H1 (cell line): ENCODE data around the gene ANXA3. TPM values are rescaled to one million over a fixed set of nuclear protein-coding genes. Genes with fewer than 3 reads are reported as not detected.

Source experiments
- ATF2 ChIP-seq: IDR thresholded peaks from 2 replicates; pipeline ENCODE4 v1.6.1; 2012; ENCODE audit warnings: low read length, inconsistent platforms
- EZH2 ChIP-seq: fragments of 200-600 bp; sonication (generic); IDR thresholded peaks from 2 replicates; pipeline ENCODE4 v1.7.1; 2012; ENCODE audit warnings: low read depth, mild to moderate bottlenecking, moderate library complexity, low read length, inconsistent platforms; ENCODE audit not compliant: severe bottlenecking
- SP2 ChIP-seq: IDR thresholded peaks from 2 replicates; pipeline ENCODE4 v1.6.1; 2012; ENCODE audit warnings: mild to moderate bottlenecking, low read length, inconsistent platforms
- polyA plus RNA-seq, 7 experiments: library from polyadenylated mRNA; depleted of rRNA in 3 of 7; stranded (reverse) in 5 of 7; unstranded in 2 of 7; fragments of >200 nt in 5 of 7; fragments of 200-250 nt in 2 of 7; gene quantifications; 1 replicate in 5 of 7; 2 replicates in 1 of 7; 4 replicates in 1 of 7; pipeline versions ENCODE4 v1.2.1 to v1.2.3, GENCODE V29; 2011 to 2013; ENCODE audit warnings: missing spikeins in 2 of 7, mixed read lengths in 2 of 7
- total RNA-seq: library from RNA; stranded (reverse); fragmentation: NEBNext Ultra II Directional; extraction: Animal tissue kit (Norgen Biotek cat#: 25700); gene quantifications from 2 replicates; pipeline ENCODE4 v1.2.1, GENCODE V29; 2021

The ANXA3 gene
- total and polyA plus RNA-seq, 2 of the 8 experiments (the other 6 are each of a cell fraction or from before 2014, with no cell fraction given) = 10.3 to 27.3 TPM

DNA sequence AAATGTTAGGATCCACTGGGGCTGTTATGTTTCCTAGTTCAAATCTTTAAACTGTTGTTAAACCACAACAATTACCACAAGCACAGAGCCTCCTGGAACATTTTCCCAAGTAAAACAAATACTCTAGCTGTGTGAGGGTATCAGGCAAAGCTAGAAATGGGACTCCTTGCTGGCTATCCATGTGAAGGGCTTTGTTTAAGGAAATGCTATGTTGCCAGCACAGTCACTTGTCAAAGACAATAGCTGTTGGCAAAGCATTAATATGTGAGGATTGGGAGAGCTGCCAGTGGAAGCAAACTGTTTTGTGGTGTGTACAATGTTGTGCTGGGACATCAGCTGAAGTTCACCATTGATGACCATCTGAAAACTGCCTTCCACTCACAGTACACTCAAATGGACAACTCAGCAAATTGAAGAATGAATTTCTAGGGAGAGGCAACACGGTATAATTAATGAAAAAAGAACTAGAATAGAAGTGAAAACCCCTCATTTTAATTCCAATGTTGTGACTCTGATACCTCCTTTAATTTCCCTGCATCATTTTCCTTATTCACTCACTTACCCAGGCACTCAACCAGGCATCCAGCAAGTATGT lies 100.8 kb downstream of the ANXA3 start (continued):
- no peak for TF ChIP-seq ATF2
- no peak for TF ChIP-seq EZH2
- no peak for TF ChIP-seq SP2
